ENCODE measurements around the gene LMF2.

The LMF2 gene

GRCh38 chr22:50535113-50535512, 27.6 kb upstream of the LMF2 start:
- peak; percentile 65 for DNase-seq (ENCODE audit: low spot score)

GRCh38 chr22:50533856-50534711, 26.6 kb upstream of the LMF2 start:
- DNase-seq (ENCODE audit: low spot score): peak; percentile 77

- no peak for DNase-seq (ENCODE audit: low spot score)
Observed at GRCh38 chr22:50532824-50533796, 25.6 kb upstream of the LMF2 start.

- no peak for DNase-seq (ENCODE audit: low spot score)
Observed at GRCh38 chr22:50531962-50532674, 24.6 kb upstream of the LMF2 start.

GRCh38 chr22:50531546-50531961, 24.1 kb upstream of the LMF2 start:
- DNase-seq (ENCODE audit: low spot score): peak; percentile 70

- DNase-seq (ENCODE audit: low spot score): peak; percentile 90
Observed at GRCh38 chr22:50530877-50531545, 23.5 kb upstream of the LMF2 start.

- DNase-seq (ENCODE audit: low spot score): no peak
Observed at GRCh38 chr22:50530580-50530876, 23.0 kb upstream of the LMF2 start.

- DNase-seq (ENCODE audit: low spot score): peak; percentile 73
Observed at GRCh38 chr22:50529897-50530579, 22.5 kb upstream of the LMF2 start, which contains the start of gene TYMP. TYMP (minus strand) TSS chr22:50530012; CDS start chr22:50529709, 303 bp downstream.

GRCh38 chr22:50529416-50529896, 22.0 kb upstream of the LMF2 start:
- DNase-seq (ENCODE audit: low spot score): no peak

GRCh38 chr22:50528682-50529415, 21.3 kb upstream of the LMF2 start:
- no peak for DNase-seq (ENCODE audit: low spot score)

- no peak for DNase-seq (ENCODE audit: low spot score)
Observed at GRCh38 chr22:50527921-50528681, 20.6 kb upstream of the LMF2 start.

- peak; percentile 71 for DNase-seq (ENCODE audit: low spot score)
Observed at GRCh38 chr22:50526834-50527801, 19.6 kb upstream of the LMF2 start.

- peak; percentile 82 for DNase-seq (ENCODE audit: low spot score)
Observed at GRCh38 chr22:50526108-50526833, 18.8 kb upstream of the LMF2 start.

GRCh38 chr22:50525858-50526107, 18.3 kb upstream of the LMF2 start:
- DNase-seq (ENCODE audit: low spot score): no peak

GRCh38 chr22:50525104-50525857, 17.8 kb upstream of the LMF2 start, which contains the start of gene SCO2:
SCO2 (minus strand) TSS chr22:50525598; CDS start chr22:50524411, 1,187 bp downstream.
- peak; percentile 97 for DNase-seq (ENCODE audit: low spot score)

GRCh38 chr22:50524676-50525103, 17.2 kb upstream of the LMF2 start:
- no peak for DNase-seq (ENCODE audit: low spot score)

All from NAMALWA (cell line).